Esophagus squamous epithelium (tissue), 5 donors: ENCODE results near the gene PHTF2. TPM values are rescaled to one million over a fixed set of nuclear protein-coding genes. Genes with fewer than 3 reads are reported as not detected.
"Not testable (repeated sequence)": the region's sequence is repeated elsewhere in the genome, so short reads cannot be mapped to it uniquely, and the experiment has no call there.

Experiments
- DNase-seq: peaks from one replicate; lab custom pipeline; 2025; lab: John Stamatoyannopoulos, UW
- H3K27ac ChIP-seq, 4 donors: fragments of 200-600 bp; sonication (generic); one replicate each; pipeline ENCODE4 v1.5.1; 2016 to 2019; ENCODE audit warnings: mild to moderate bottlenecking in 1 of 4
- H3K27me3 ChIP-seq, 4 donors: fragments of 200-600 bp; sonication (generic); 1 replicate in 3 of 4; 2 replicates in 1 of 4; pipeline versions ENCODE4 v1.5.1 to v1.6.0; 2017 to 2021; ENCODE audit warnings: antibody characterized with exemption in 1 of 4
- H3K36me3 ChIP-seq, 3 donors: fragments of 200-600 bp; sonication (generic); one replicate each; pipeline ENCODE4 v1.5.1; 2016 to 2019
- H3K4me1 ChIP-seq, 3 donors: fragments of 200-600 bp; sonication (generic); one replicate each; pipeline ENCODE4 v1.5.1; 2017 to 2019
- H3K4me3 ChIP-seq, 4 donors: fragments of 200-600 bp; sonication (generic); 1 replicate in 3 of 4; 2 replicates in 1 of 4; pipeline ENCODE4 v1.5.1; 2016 to 2019; ENCODE audit warnings: mild to moderate bottlenecking in 2 of 4, moderate library complexity in 1 of 4
- H3K9me3 ChIP-seq, 3 donors: fragments of 200-600 bp; sonication (generic); one replicate each; pipeline ENCODE4 v1.5.1; 2016 to 2019
- CTCF ChIP-seq, 6 experiments: fragments of 450-650 bp in 4 of 6; fragments of 200-600 bp in 2 of 6; sonication (generic) in 2 of 6; IDR thresholded peaks; one replicate each; pipeline ENCODE4 v1.5.1; 2016 to 2019; ENCODE audit warnings: antibody characterized with exemption in 6 of 6, mild to moderate bottlenecking in 4 of 6, moderate library complexity in 4 of 6
- POLR2A ChIP-seq, 4 donors: fragments of 450-650 bp; IDR thresholded peaks; one replicate each; pipeline ENCODE4 v1.6.1; 2017; ENCODE audit warnings: antibody characterized with exemption in 4 of 4, mild to moderate bottlenecking in 4 of 4, moderate library complexity in 3 of 4
- WGBS, 2 donors: methylation state at CpG; one replicate each; pipeline ENCODE4 v1.1.5; 2018; 5-methylcytosine and 5-hydroxymethylcytosine counted together
- intact Hi-C: fragments of 100-400 bp; cut with DNase I; formaldehyde crosslinking; loops from one replicate; pipeline ENCODE4 v1.15.0; 2022
- total RNA-seq, 4 donors: library from RNA; depleted of rRNA; stranded (reverse); fragments of >200 nt; gene quantifications; one replicate each; pipeline ENCODE4 v1.1.0, GENCODE V29; 2016
- donor health status: DM: yes; HTN: yes; CAD: no.

PHTF2 gene
- total RNA-seq, 4 donors from 2014 or later, result 6.5 to 15.4 (median 13.5) TPM

GRCh38 chr7:77866786-77867536, 68.4 kb downstream of the PHTF2 start:
- no peak for DNase-seq
- H3K4me3 ChIP-seq, result no peak overlapping the region
- no peak for TF ChIP-seq CTCF (IDR thresholded peaks at IDR 0.05)
- TF ChIP-seq POLR2A (IDR thresholded peaks at IDR 0.05), result no peak

GRCh38 chr7:77867537-77867865, 68.9 kb downstream of the PHTF2 start:
- Histone ChIP-seq H3K9me3 (no peaks in the 10 kb centered on the region), H3K27ac (no peak overlapping the region), H3K4me1 (peaks cover 0 to 14% (median 7%) of the 10 kb centered on the region in 3 donors), H3K27me3 (no peaks in the 10 kb centered on the region), H3K36me3 (no peaks in the 10 kb centered on the region), H3K4me3 (no peak overlapping the region)
- TF ChIP-seq POLR2A (IDR thresholded peaks at IDR 0.05) (no peak), CTCF (IDR thresholded peaks at IDR 0.05) (no peak)
- intact Hi-C loops, result no loop called here
- DNase-seq, result no peak
- WGBS, 2 donors, result 91 to 100% methylated on average over 1 of the region's 1 CpG

More at GRCh38 chr7:77866786-77867536, 68.4 kb downstream of the PHTF2 start:
- intact Hi-C loops, result no loop called here
- Histone ChIP-seq H3K36me3 (no peaks in the 10 kb centered on the region), H3K27ac (no peak overlapping the region), H3K27me3 (no peaks in the 10 kb centered on the region), H3K9me3 (no peaks in the 10 kb centered on the region), H3K4me1 (peaks cover 0 to 14% (median 7%) of the 10 kb centered on the region in 3 donors)
- WGBS, 2 donors, result 55% methylated on average over 3 of the region's 3 CpGs

- H3K27ac ChIP-seq, H3K9me3 ChIP-seq, H3K27me3 ChIP-seq, H3K36me3 ChIP-seq, H3K4me1 ChIP-seq, H3K4me3 ChIP-seq, intact Hi-C loops, DNase-seq: not testable (repeated sequence)
- WGBS, 2 donors, result 63 to 83% methylated on average over 1 of the region's 1 CpG
These were observed 73.7 kb downstream of the PHTF2 start for GRCh38 chr7:77872256-77872655.

- DNase-seq, H3K4me1 ChIP-seq, H3K27me3 ChIP-seq, H3K4me3 ChIP-seq, H3K36me3 ChIP-seq, H3K9me3 ChIP-seq, intact Hi-C loops, H3K27ac ChIP-seq: not testable (repeated sequence)
- WGBS, 2 donors, result 87 to 93% methylated on average over 6 to 7 of the region's 7 CpGs
These were observed 75.1 kb downstream of the PHTF2 start for GRCh38 chr7:77873416-77874327.

GRCh38 chr7:77877791-77878190, 79.2 kb downstream of the PHTF2 start:
- TF ChIP-seq CTCF (IDR thresholded peaks at IDR 0.05) (no peak), POLR2A (IDR thresholded peaks at IDR 0.05) (no peak)
- no peaks in the 10 kb centered on the region for H3K9me3 ChIP-seq
- H3K27me3 ChIP-seq, result no peaks in the 10 kb centered on the region
- H3K27ac ChIP-seq, result no peak overlapping the region
- H3K36me3 ChIP-seq, result no peaks in the 10 kb centered on the region
- no peaks in the 10 kb centered on the region for H3K4me1 ChIP-seq
- intact Hi-C loops, result no loop called here
- no peak overlapping the region for H3K4me3 ChIP-seq
- WGBS, 2 donors, result 83 to 90% methylated on average over 3 of the region's 3 CpGs
- DNase-seq, result no peak

- Histone ChIP-seq H3K9me3 (no peaks in the 10 kb centered on the region), H3K4me3 (no peak overlapping the region), H3K36me3 (no peaks in the 10 kb centered on the region), H3K27ac (no peak overlapping the region), H3K4me1 (no peaks in the 10 kb centered on the region), H3K27me3 (no peaks in the 10 kb centered on the region)
- intact Hi-C loops, result no loop called here
- WGBS, 2 donors, result 84 to 92% methylated on average over 1 of the region's 1 CpG
- no peak for DNase-seq
- no peak for TF ChIP-seq POLR2A (IDR thresholded peaks at IDR 0.05)
- no peak for TF ChIP-seq CTCF (IDR thresholded peaks at IDR 0.05)
These were observed 79.9 kb downstream of the PHTF2 start for GRCh38 chr7:77878500-77878899.
